ENCODE measurements around the gene SPARCL1. TPM values are rescaled to one million over a fixed set of nuclear protein-coding genes. Genes with fewer than 3 reads are reported as not detected.
"Not testable (repeated sequence)": the region's sequence is repeated elsewhere in the genome, so short reads cannot be mapped to it uniquely, and the experiment has no call there.

Gene SPARCL1
- total RNA-seq, 1 donor from 2014 or later = 202 TPM

GRCh38 chr4:87469390-87469789, 59.8 kb downstream of the SPARCL1 start:
- DNase-seq (ENCODE audit: low spot score) = no peak
- intact Hi-C loops (cut with DNase I) = loop anchor here (5.0 to 10.0 kb wide), 4 partner anchors 47 to 315 kb away; partner anchors contain the start of gene NUDT9

GRCh38 chr4:87465739-87466366, 63.3 kb downstream of the SPARCL1 start:
- no peak for DNase-seq (ENCODE audit: low spot score)
- intact Hi-C loops (cut with DNase I) = loop anchor here (2.0 to 10.0 kb wide), 5 partner anchors 44 to 311 kb away; partner anchors contain the start of gene NUDT9

- no peak for DNase-seq (ENCODE audit: low spot score)
- intact Hi-C loops (cut with DNase I) = loop anchor here (10.0 kb wide), 1 partner anchor 307 kb away; no protein-coding TSS in a partner anchor
These were observed 67.1 kb downstream of the SPARCL1 start for GRCh38 chr4:87462102-87462501.

- intact Hi-C loops (cut with DNase I) = loop anchor here (10.0 kb wide), 1 partner anchor 306 kb away; no protein-coding TSS in a partner anchor
- no peak for DNase-seq (ENCODE audit: low spot score)
These were observed 67.9 kb downstream of the SPARCL1 start for GRCh38 chr4:87461281-87461700.

- intact Hi-C loops (cut with DNase I) = no loop called here
- DNase-seq (ENCODE audit: low spot score) = no peak
These were observed 70.3 kb downstream of the SPARCL1 start for GRCh38 chr4:87458913-87459312.

- DNase-seq (ENCODE audit: low spot score) = no peak
- intact Hi-C loops (cut with DNase I) = no loop called here
These were observed 77.6 kb downstream of the SPARCL1 start for GRCh38 chr4:87451537-87451936.

GRCh38 chr4:87446375-87446774, 82.8 kb downstream of the SPARCL1 start:
- intact Hi-C loops (cut with DNase I); DNase-seq (ENCODE audit: low spot score): not testable (repeated sequence)

- intact Hi-C loops (cut with DNase I) = no loop called here
- no peak for DNase-seq (ENCODE audit: low spot score)
These were observed 83.2 kb downstream of the SPARCL1 start for GRCh38 chr4:87445964-87446363.

- intact Hi-C loops (cut with DNase I) = no loop called here
- no peak for DNase-seq (ENCODE audit: low spot score)
These were observed 84.4 kb downstream of the SPARCL1 start for GRCh38 chr4:87444741-87445140.

GRCh38 chr4:87442889-87443288, 86.3 kb downstream of the SPARCL1 start:
- DNase-seq (ENCODE audit: low spot score) = no peak
- intact Hi-C loops (cut with DNase I) = no loop called here

- no peak for DNase-seq (ENCODE audit: low spot score)
- intact Hi-C loops (cut with DNase I) = no loop called here
These were observed 95.8 kb downstream of the SPARCL1 start for GRCh38 chr4:87433342-87433741.

GRCh38 chr4:87430038-87430437, 99.1 kb downstream of the SPARCL1 start:
- DNase-seq (ENCODE audit: low spot score) = no peak
- intact Hi-C loops (cut with DNase I) = no loop called here

- intact Hi-C loops (cut with DNase I) = no loop called here
These were observed 100.2 kb downstream of the SPARCL1 start for GRCh38 chr4:87428979-87429378.

GRCh38 chr4:87427518-87427868, 101.7 kb downstream of the SPARCL1 start:
- DNase-seq (ENCODE audit: low spot score) = no peak
- intact Hi-C loops (cut with DNase I) = no loop called here

More at GRCh38 chr4:87428979-87429378, 100.2 kb downstream of the SPARCL1 start:
- DNase-seq (ENCODE audit: low spot score) = no peak

GRCh38 chr4:87426865-87427517, 102.2 kb downstream of the SPARCL1 start:
- DNase-seq (ENCODE audit: low spot score) = no peak
- intact Hi-C loops (cut with DNase I) = no loop called here

GRCh38 chr4:87425711-87426110, 103.5 kb downstream of the SPARCL1 start:
- intact Hi-C loops (cut with DNase I) = no loop called here
- DNase-seq (ENCODE audit: low spot score) = no peak

GRCh38 chr4:87424099-87424543, 105.1 kb downstream of the SPARCL1 start:
- intact Hi-C loops (cut with DNase I) = loop anchor here (5.0 kb wide), 2 partner anchors 43 to 108 kb away; no protein-coding TSS in a partner anchor
- DNase-seq (ENCODE audit: low spot score) = not testable (repeated sequence)

Measured in cardiac septum (tissue), 1 donor.